KMS-11 (cell line): ENCODE measurements around the gene TMEM62.

Experiments used
- H2AFZ ChIP-seq: fragments of 200-600 bp; sonication (generic); 2 replicates; pipeline ENCODE4 v1.6.1; 2016; ENCODE audit warnings: antibody characterized with exemption, mixed run types, low read depth
- H3K27ac ChIP-seq: fragments of 200-600 bp; sonication (generic); 2 replicates; pipeline ENCODE4 v1.6.1; 2016; ENCODE audit warnings: mild to moderate bottlenecking, mixed run types
- H3K27me3 ChIP-seq: fragments of 200-600 bp; sonication (generic); 2 replicates; pipeline ENCODE4 v1.6.1; 2017; ENCODE audit warnings: mild to moderate bottlenecking, low read depth, mixed run types, moderate library complexity; ENCODE audit not compliant: insufficient read depth
- H3K36me3 ChIP-seq: fragments of 200-600 bp; sonication (generic); 2 replicates; pipeline ENCODE4 v1.6.1; 2017; ENCODE audit warnings: mild to moderate bottlenecking, mixed run types; ENCODE audit not compliant: insufficient read depth
- H3K4me1 ChIP-seq: fragments of 200-600 bp; sonication (generic); 2 replicates; pipeline ENCODE4 v1.6.1; 2016; ENCODE audit warnings: mild to moderate bottlenecking, low read depth, mixed run types; ENCODE audit not compliant: poor library complexity, severe bottlenecking
- H3K4me2 ChIP-seq: fragments of 200-600 bp; sonication (generic); 2 replicates; pipeline ENCODE4 v1.7.0; 2016; ENCODE audit warnings: mild to moderate bottlenecking, mixed run types
- H3K4me3 ChIP-seq: fragments of 200-600 bp; sonication (generic); IDR thresholded peaks from 2 replicates; pipeline ENCODE4 v1.6.1; 2017; ENCODE audit warnings: low read depth, low read length, mixed read lengths; ENCODE audit not compliant: insufficient read depth
- H3K79me2 ChIP-seq: fragments of 200-600 bp; sonication (generic); 2 replicates; pipeline ENCODE4 v1.6.1; 2016; ENCODE audit warnings: low read depth, mixed run types; ENCODE audit not compliant: insufficient read depth
- H3K9ac ChIP-seq: fragments of 200-600 bp; sonication (generic); 2 replicates; pipeline ENCODE4 v1.6.1; 2016; ENCODE audit warnings: mild to moderate bottlenecking, mixed run types
- H4K20me1 ChIP-seq: fragments of 200-600 bp; sonication (generic); 2 replicates; pipeline ENCODE4 v1.6.1; 2016; ENCODE audit warnings: mild to moderate bottlenecking, mixed run types; ENCODE audit not compliant: insufficient read depth
- TF ChIP-seq, protein P1 (sequence below): fragments of 200-600 bp; sonication (generic); conservative IDR thresholded peaks from 2 replicates; pipeline ENCODE4 v1.6.1; 2017; ENCODE audit warnings: low read depth, mild to moderate bottlenecking, antibody characterized with exemption, low read length, moderate library complexity, mixed read lengths

TMEM62 gene

GRCh38 chr15:43103907-43104306 lies 29.5 kb upstream of the TMEM62 start:
- TF ChIP-seq, protein P1, sequence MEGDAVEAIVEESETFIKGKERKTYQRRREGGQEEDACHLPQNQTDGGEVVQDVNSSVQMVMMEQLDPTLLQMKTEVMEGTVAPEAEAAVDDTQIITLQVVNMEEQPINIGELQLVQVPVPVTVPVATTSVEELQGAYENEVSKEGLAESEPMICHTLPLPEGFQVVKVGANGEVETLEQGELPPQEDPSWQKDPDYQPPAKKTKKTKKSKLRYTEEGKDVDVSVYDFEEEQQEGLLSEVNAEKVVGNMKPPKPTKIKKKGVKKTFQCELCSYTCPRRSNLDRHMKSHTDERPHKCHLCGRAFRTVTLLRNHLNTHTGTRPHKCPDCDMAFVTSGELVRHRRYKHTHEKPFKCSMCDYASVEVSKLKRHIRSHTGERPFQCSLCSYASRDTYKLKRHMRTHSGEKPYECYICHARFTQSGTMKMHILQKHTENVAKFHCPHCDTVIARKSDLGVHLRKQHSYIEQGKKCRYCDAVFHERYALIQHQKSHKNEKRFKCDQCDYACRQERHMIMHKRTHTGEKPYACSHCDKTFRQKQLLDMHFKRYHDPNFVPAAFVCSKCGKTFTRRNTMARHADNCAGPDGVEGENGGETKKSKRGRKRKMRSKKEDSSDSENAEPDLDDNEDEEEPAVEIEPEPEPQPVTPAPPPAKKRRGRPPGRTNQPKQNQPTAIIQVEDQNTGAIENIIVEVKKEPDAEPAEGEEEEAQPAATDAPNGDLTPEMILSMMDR = no peak
- no peak overlapping the region for H3K27ac ChIP-seq
- no peaks in the 10 kb centered on the region for H3K27me3 ChIP-seq

GRCh38 chr15:43104426-43104825 lies 29.0 kb upstream of the TMEM62 start:
- Histone ChIP-seq H3K4me1 (peaks cover 19% of the 10 kb centered on the region), H3K79me2 (peaks cover 20% of the 10 kb centered on the region), H3K9ac (no peak overlapping the region), H3K4me2 (peak overlapping the region; percentile 82; the same call in 1 of the 2 replicates), H3K27me3 (no peaks in the 10 kb centered on the region), H3K4me3 (no peak overlapping the region), H3K36me3 (no peaks in the 10 kb centered on the region), H2AFZ (no peak overlapping the region), H4K20me1 (no peaks in the 10 kb centered on the region), H3K27ac (no peak overlapping the region)
- TF ChIP-seq, protein P1 = no peak

More at GRCh38 chr15:43103907-43104306, 29.5 kb upstream of the TMEM62 start:
- Histone ChIP-seq H3K4me1 (peaks cover 19% of the 10 kb centered on the region), H2AFZ (no peak overlapping the region), H3K4me2 (no peak overlapping the region), H3K4me3 (no peak overlapping the region), H3K79me2 (peaks cover 20% of the 10 kb centered on the region), H4K20me1 (no peaks in the 10 kb centered on the region), H3K9ac (no peak overlapping the region), H3K36me3 (no peaks in the 10 kb centered on the region)

DNA sequence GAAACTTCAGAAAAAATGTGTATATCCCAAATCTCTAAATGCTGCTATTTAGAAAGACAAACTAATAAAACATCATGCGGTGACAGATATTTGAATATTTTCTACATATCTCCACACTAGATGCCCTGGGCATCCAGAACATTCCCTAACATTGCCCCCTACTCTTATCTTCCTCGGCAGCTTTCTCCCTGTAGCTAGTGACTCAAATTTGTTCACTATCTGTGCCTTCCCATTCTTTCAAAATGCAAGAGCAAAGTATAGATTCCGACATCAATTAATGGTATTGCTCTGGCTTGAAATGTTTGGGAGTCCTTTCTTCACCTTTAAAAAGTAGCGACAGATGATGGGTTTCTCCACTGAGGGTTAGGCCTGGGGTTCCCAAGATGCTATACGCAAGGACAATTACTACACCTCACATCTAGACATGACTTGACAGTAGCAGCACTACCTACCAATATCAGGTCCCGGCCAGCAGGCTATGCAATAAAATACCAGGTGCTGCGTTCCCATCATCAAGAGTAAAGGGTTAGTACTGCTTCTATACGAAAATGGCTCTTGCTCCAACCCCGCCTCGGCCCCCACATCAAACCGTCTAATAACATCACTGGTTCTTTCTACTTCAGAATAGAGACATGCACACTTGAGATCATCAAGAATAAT lies 28.2 kb upstream of the TMEM62 start:
- Histone ChIP-seq H4K20me1 (no peaks in the 10 kb centered on the region), H3K36me3 (no peaks in the 10 kb centered on the region), H3K9ac (peak overlapping the region; percentile 68; the same call in 1 of the 2 replicates), H2AFZ (peak overlapping the region; percentile 94), H3K4me2 (peak overlapping the region; percentile 82), H3K27me3 (no peaks in the 10 kb centered on the region), H3K27ac (peak overlapping the region; percentile 65), H3K4me3 (no peak overlapping the region), H3K79me2 (peaks cover 20% of the 10 kb centered on the region), H3K4me1 (peaks cover 19% of the 10 kb centered on the region)
- TF ChIP-seq, protein P1 = no peak

GRCh38 chr15:43105778-43106485 lies 27.5 kb upstream of the TMEM62 start, which contains the start of gene UBR1:
Gene UBR1, minus strand, starts transcription at chr15:43106038. Its CDS starts 16 bp downstream, at chr15:43106022.
- Histone ChIP-seq H3K4me1 (peaks cover 19% of the 10 kb centered on the region), H4K20me1 (no peaks in the 10 kb centered on the region), H3K4me2 (peak within 1 kb of the TSS; percentile 82), H3K27me3 (no peaks in the 10 kb centered on the region), H3K4me3 (no peak within 1 kb of the TSS), H3K9ac (peak within 1 kb of the TSS; percentile 68), H2AFZ (peak within 1 kb of the TSS; percentile 94), H3K36me3 (no peaks in the 10 kb centered on the region), H3K79me2 (peaks cover 20% of the 10 kb centered on the region), H3K27ac (peak within 1 kb of the TSS; percentile 65)
- TF ChIP-seq, protein P1 = no peak
